ENCODE data around the gene NUDT1. TPM values are rescaled to one million over a fixed set of nuclear protein-coding genes. Genes with fewer than 3 reads are reported as not detected.

The NUDT1 gene
- total and polyA plus RNA-seq, 2 experiments from 2014 or later, result 9.6 to 16.3 TPM

DNA sequence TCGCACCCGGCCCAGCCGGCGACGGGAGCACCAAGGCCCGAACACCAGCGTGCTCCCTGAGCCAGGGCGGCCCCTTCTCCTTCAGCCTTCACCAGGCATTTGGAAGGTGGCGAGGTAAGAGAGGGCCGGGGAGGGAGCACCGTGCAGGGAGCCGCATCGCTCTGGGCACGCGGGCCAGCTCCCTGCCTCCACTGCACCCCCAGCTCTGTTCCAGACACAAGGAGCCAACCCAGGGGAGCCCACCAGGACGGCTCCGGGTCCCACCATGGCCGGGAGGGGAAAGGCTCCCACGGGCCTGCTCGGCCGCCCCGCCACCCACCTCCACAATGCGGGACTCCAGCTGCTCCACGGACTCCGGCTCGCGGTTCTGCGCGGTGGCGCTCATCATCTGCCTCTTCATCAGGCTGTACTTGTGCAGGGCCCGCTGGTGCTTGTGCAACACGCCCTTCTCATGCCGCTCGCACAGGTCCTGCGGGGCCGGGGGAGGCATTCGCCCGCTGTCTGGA is 15.1 kb downstream of the NUDT1 start:
- Histone ChIP-seq H3K9me2 (replicated peaks; ENCODE audit: insufficient read depth) (no peaks in the 10 kb centered on the region), H3K4me2 (no peak overlapping the region), H3K4me3 (no peak overlapping the region), H4K20me1 (ENCODE audit: insufficient read depth, poor library complexity, severe bottlenecking) (no peaks in the 10 kb centered on the region), H3K4me1 (ENCODE audit: insufficient read depth) (no peaks in the 10 kb centered on the region), H3K79me2 (no peaks in the 10 kb centered on the region), H3K27ac (no peak overlapping the region), H2AFZ (no peak overlapping the region), H3K36me3 (replicated peaks; ENCODE audit: insufficient read depth, low read depth) (no peaks in the 10 kb centered on the region), H3K9me3 (ENCODE audit: low read depth) (no peaks in the 10 kb centered on the region), H3K27me3 (no peaks in the 10 kb centered on the region)
- no peak for DNase-seq (ENCODE audit: low spot score)
- TF ChIP-seq EZH2phosphoT487 (IDR thresholded peaks at IDR 0.05; ENCODE audit: low read depth, severe bottlenecking, unreplicated experiment) (no peak), EZH2 (IDR thresholded peaks at IDR 0.05; ENCODE audit: borderline replicate concordance) (no peak)
- TF ChIP-seq, protein P1, sequence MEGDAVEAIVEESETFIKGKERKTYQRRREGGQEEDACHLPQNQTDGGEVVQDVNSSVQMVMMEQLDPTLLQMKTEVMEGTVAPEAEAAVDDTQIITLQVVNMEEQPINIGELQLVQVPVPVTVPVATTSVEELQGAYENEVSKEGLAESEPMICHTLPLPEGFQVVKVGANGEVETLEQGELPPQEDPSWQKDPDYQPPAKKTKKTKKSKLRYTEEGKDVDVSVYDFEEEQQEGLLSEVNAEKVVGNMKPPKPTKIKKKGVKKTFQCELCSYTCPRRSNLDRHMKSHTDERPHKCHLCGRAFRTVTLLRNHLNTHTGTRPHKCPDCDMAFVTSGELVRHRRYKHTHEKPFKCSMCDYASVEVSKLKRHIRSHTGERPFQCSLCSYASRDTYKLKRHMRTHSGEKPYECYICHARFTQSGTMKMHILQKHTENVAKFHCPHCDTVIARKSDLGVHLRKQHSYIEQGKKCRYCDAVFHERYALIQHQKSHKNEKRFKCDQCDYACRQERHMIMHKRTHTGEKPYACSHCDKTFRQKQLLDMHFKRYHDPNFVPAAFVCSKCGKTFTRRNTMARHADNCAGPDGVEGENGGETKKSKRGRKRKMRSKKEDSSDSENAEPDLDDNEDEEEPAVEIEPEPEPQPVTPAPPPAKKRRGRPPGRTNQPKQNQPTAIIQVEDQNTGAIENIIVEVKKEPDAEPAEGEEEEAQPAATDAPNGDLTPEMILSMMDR (IDR thresholded peaks at IDR 0.05; ENCODE audit: poor library complexity), result no peak
- WGBS (ENCODE audit: low lambda C conversion rate, missing lambda C conversion rate), result 98% methylated on average over 22 of the region's 38 CpGs

DNA sequence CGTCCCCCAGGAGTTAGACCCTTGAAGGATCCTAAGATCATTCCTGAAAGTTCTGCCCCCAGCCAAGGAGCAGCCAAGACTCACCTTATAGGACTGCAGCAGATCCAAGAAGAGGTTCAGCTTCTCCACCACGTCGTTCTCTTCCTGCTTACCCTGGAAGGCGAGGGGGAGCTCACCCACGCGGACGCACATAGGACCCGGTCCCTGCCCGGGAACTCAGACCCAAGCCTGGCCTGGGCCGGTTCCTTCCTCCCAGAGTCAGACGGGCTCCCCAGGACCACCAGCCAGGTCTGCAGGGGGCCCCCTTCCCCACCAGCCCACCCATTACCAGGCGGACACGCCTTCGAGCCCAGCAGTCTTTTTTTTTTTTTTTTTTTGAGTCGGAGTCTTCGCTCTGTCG is 15.6 kb downstream of the NUDT1 start:
- TF ChIP-seq EZH2phosphoT487 (IDR thresholded peaks at IDR 0.05; ENCODE audit: low read depth, severe bottlenecking, unreplicated experiment), result no peak
- TF ChIP-seq, protein P1 (IDR thresholded peaks at IDR 0.05; ENCODE audit: poor library complexity), result no peak
- no peak for TF ChIP-seq EZH2 (IDR thresholded peaks at IDR 0.05; ENCODE audit: borderline replicate concordance)
- H3K9me2 ChIP-seq (replicated peaks; ENCODE audit: insufficient read depth), result no peaks in the 10 kb centered on the region
- DNase-seq (ENCODE audit: low spot score), result no peak
- no peaks in the 10 kb centered on the region for H3K27me3 ChIP-seq
- no peaks in the 10 kb centered on the region for H3K79me2 ChIP-seq
- H3K4me3 ChIP-seq, result no peak overlapping the region
- no peaks in the 10 kb centered on the region for H3K36me3 ChIP-seq (replicated peaks; ENCODE audit: insufficient read depth, low read depth)
- no peak overlapping the region for H2AFZ ChIP-seq
- H4K20me1 ChIP-seq (ENCODE audit: insufficient read depth, poor library complexity, severe bottlenecking), result no peaks in the 10 kb centered on the region
- no peak overlapping the region for H3K4me2 ChIP-seq
- no peak overlapping the region for H3K27ac ChIP-seq
- H3K9me3 ChIP-seq (ENCODE audit: low read depth), result no peaks in the 10 kb centered on the region
- no peaks in the 10 kb centered on the region for H3K4me1 ChIP-seq (ENCODE audit: insufficient read depth)
- WGBS (ENCODE audit: low lambda C conversion rate, missing lambda C conversion rate), result 96% methylated on average over 11 of the region's 17 CpGs

DNA sequence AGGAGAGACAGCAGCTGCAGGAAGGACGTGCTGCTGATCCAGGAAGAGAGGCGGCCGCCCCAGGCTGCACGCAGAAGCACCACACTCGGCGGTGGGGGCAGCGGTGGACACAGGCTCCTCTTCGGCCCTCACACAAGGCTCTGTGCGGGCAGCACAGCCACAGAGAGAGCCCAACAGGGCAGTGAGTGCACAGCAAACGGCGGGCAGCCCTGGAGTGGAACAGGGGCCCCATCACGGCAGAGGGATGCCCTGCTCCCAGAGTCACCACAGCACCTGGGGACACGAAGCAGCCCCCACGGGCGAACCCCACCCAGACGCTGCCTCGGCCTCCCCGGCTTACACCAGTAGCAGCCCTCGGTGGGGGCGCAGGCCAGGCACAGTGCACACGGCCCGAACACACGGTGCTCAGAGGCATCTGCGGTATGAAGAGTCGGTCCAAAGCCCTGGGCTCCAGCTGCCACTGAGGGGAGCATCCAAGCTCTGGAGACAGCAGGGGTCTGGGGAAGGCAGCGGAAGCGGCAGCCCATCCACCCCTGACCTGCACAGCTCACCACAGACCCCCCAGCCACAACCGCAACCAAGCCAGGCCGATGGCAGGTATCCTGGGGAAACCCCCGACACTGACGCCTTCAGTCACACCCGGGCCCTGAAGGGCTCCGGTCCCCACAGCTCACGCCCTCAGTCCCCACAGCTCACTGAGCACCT is 16.8 kb downstream of the NUDT1 start:
- H3K36me3 ChIP-seq (replicated peaks; ENCODE audit: insufficient read depth, low read depth), result no peaks in the 10 kb centered on the region
- TF ChIP-seq EZH2 (IDR thresholded peaks at IDR 0.05; ENCODE audit: borderline replicate concordance) (no peak), EZH2phosphoT487 (IDR thresholded peaks at IDR 0.05; ENCODE audit: low read depth, severe bottlenecking, unreplicated experiment) (no peak)
- TF ChIP-seq, protein P1 (IDR thresholded peaks at IDR 0.05; ENCODE audit: poor library complexity), result no peak
- no peaks in the 10 kb centered on the region for H4K20me1 ChIP-seq (ENCODE audit: insufficient read depth, poor library complexity, severe bottlenecking)
- H3K4me1 ChIP-seq (ENCODE audit: insufficient read depth), result no peaks in the 10 kb centered on the region
- DNase-seq (ENCODE audit: low spot score), result no peak
- no peak overlapping the region for H3K4me3 ChIP-seq
- H3K9me2 ChIP-seq (replicated peaks; ENCODE audit: insufficient read depth), result no peaks in the 10 kb centered on the region
- no peaks in the 10 kb centered on the region for H3K79me2 ChIP-seq
- no peak overlapping the region for H3K4me2 ChIP-seq
- H2AFZ ChIP-seq, result no peak overlapping the region
- H3K9me3 ChIP-seq (ENCODE audit: low read depth), result no peaks in the 10 kb centered on the region
- no peaks in the 10 kb centered on the region for H3K27me3 ChIP-seq
- no peak overlapping the region for H3K27ac ChIP-seq
- WGBS (ENCODE audit: low lambda C conversion rate, missing lambda C conversion rate), result 96% methylated on average over 29 of the region's 34 CpGs

All from hepatocyte (in vitro differentiated cells).